GM12891 (cell line): ENCODE data around the gene CAPRIN1.

Experiments used
- PAX5 ChIP-seq: IDR thresholded peaks from 2 replicates; pipeline ENCODE4 v1.6.1; 2011; ENCODE audit warnings: low read length, moderate library complexity, mild to moderate bottlenecking; ENCODE audit not compliant: insufficient read depth, severe bottlenecking
- POLR2A ChIP-seq: IDR thresholded peaks from 2 replicates; pipeline ENCODE4 v1.6.1; 2011; ENCODE audit warnings: low read depth, low read length, control low read depth
- POLR2AphosphoS5 ChIP-seq: IDR thresholded peaks from 2 replicates; pipeline ENCODE4 v1.6.1; 2011; ENCODE audit warnings: low read depth, low read length, control low read depth
- POU2F2 ChIP-seq: IDR thresholded peaks from 2 replicates; pipeline ENCODE4 v1.6.1; 2011; ENCODE audit warnings: low read depth, mild to moderate bottlenecking, control low read depth, low read length, moderate library complexity
- SPI1 ChIP-seq: IDR thresholded peaks from 2 replicates; pipeline ENCODE4 v1.6.1; 2011; ENCODE audit warnings: low read depth, low read length, control low read depth
- TAF1 ChIP-seq: IDR thresholded peaks from 2 replicates; pipeline ENCODE4 v1.6.1; 2011; ENCODE audit warnings: low read depth, low read length, control low read depth

GRCh38 chr11:34053161-34053686 lies 1.7 kb downstream of the CAPRIN1 start:
- peak; percentile 65 for TF ChIP-seq POLR2A
- peak; percentile 63; the same call in 1 of the 2 replicates for TF ChIP-seq POLR2AphosphoS5
- TF ChIP-seq TAF1 = peak; percentile 87
- TF ChIP-seq PAX5 = no peak
- TF ChIP-seq SPI1 = 0 out of 2 replicates have a peak, but pooled peaks have one; percentile 9
- no peak for TF ChIP-seq POU2F2
